ENCODE data around the gene SLC30A2. TPM values are rescaled to one million over a fixed set of nuclear protein-coding genes. Genes with fewer than 3 reads are reported as not detected.

SLC30A2 gene
- total RNA-seq, 1 experiment from 2014 or later: not detected

GRCh38 chr1:26028490-26028980 lies 17.4 kb downstream of the SLC30A2 start:
- ChIA-PET RAD21 (ENCODE audit: low non-redundant PET in 1 of 2, low total read pairs in 2 of 2, uncharacterized antibody in 2 of 2, unreplicated experiment in 2 of 2) (no interaction called here), POLR2A (no interaction called here), CTCF (no interaction called here)
- Histone ChIP-seq H3K9me3 (ENCODE audit: control insufficient read depth in 1 of 2, insufficient read depth in 1 of 2, low read depth in 1 of 2, low read length in 2 of 2) (no peaks in the 10 kb centered on the region), H3K4me2 (ENCODE audit: low read length) (no peak overlapping the region), H3K36me3 (ENCODE audit: control insufficient read depth in 1 of 2, insufficient read depth in 2 of 2, low read length in 2 of 2) (no peaks in the 10 kb centered on the region), H2AFZ (ENCODE audit: low read depth, low read length, poor library complexity, severe bottlenecking) (no peak overlapping the region), H4K20me1 (ENCODE audit: insufficient read depth) (no peaks in the 10 kb centered on the region), H3K9ac (ENCODE audit: low read length) (no peak overlapping the region), H3K79me2 (ENCODE audit: insufficient read depth, low read length) (no peaks in the 10 kb centered on the region), H3K27me3 (ENCODE audit: insufficient read depth, low read length) (no peaks in the 10 kb centered on the region), H3K4me3 (replicated peaks in 1 of 2; ENCODE audit: low read depth in 1 of 2, low read length in 2 of 2) (no peak overlapping the region), H3K9me2 (ENCODE audit: insufficient read depth) (no peaks in the 10 kb centered on the region), H3K27ac (ENCODE audit: low read depth, low read length) (no peak overlapping the region), H3K4me1 (ENCODE audit: control insufficient read depth in 1 of 2, insufficient read depth in 2 of 2, low read length in 2 of 2) (no peaks in the 10 kb centered on the region)
- intact Hi-C loops (cut with micrococcal nuclease): no loop called here
- no peak for ATAC-seq
- no peak for TF ChIP-seq SIN3A (IDR thresholded peaks at IDR 0.05; ENCODE audit: low read depth)
- no peak for TF ChIP-seq JUND (IDR thresholded peaks at IDR 0.05)
- TF ChIP-seq CBX3 (IDR thresholded peaks at IDR 0.05; ENCODE audit: low read depth): no peak
- TF ChIP-seq EZH2phosphoT487 (IDR thresholded peaks at IDR 0.05; ENCODE audit: borderline replicate concordance): no peak
- TF ChIP-seq ZNF274 (IDR thresholded peaks at IDR 0.05; ENCODE audit: low read depth, low read length): no peak
- TF ChIP-seq ELF1 (IDR thresholded peaks at IDR 0.05; ENCODE audit: borderline replicate concordance, low read depth): no peak
- no peak for TF ChIP-seq REST (IDR thresholded peaks at IDR 0.05; ENCODE audit: low read depth)
- no peak for TF ChIP-seq MAX (IDR thresholded peaks at IDR 0.05)
- TF ChIP-seq, protein P1, sequence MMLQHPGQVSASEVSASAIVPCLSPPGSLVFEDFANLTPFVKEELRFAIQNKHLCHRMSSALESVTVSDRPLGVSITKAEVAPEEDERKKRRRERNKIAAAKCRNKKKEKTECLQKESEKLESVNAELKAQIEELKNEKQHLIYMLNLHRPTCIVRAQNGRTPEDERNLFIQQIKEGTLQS (IDR thresholded peaks at IDR 0.05): no peak
- no peak for TF ChIP-seq EZH2 (IDR thresholded peaks at IDR 0.05)
- TF ChIP-seq ZBTB33 (IDR thresholded peaks at IDR 0.05; ENCODE audit: extremely low read depth, insufficient replicate concordance, low read length): no peak
- TF ChIP-seq POLR2A (IDR thresholded peaks at IDR 0.05; ENCODE audit: borderline replicate concordance, extremely low read depth, insufficient read depth, insufficient read length): no peak
- no peak for TF ChIP-seq RAD21 (IDR thresholded peaks at IDR 0.05; ENCODE audit: low read depth)
- no peak for TF ChIP-seq SRF (IDR thresholded peaks at IDR 0.05; ENCODE audit: low read depth)
- TF ChIP-seq CEBPB (IDR thresholded peaks at IDR 0.05; ENCODE audit: low read depth): no peak
- no peak for TF ChIP-seq ZFX (IDR thresholded peaks at IDR 0.05)
- no peak for TF ChIP-seq POLR2AphosphoS5 (IDR thresholded peaks at IDR 0.05; ENCODE audit: low read depth, low read length)
- TF ChIP-seq SP1 (IDR thresholded peaks at IDR 0.05; ENCODE audit: low read depth): no peak
- no TSS peak for BruUV-seq (replicated peaks)
- no peak for DNase-seq (ENCODE audit: low read depth, low spot score)
